ENCODE measurements around the gene ZDHHC20. TPM values are rescaled to one million over a fixed set of nuclear protein-coding genes. Genes with fewer than 3 reads are reported as not detected.
A peak's percentile ranks its signal among the peaks of the same experiment; 100 is the strongest.

ZDHHC20 gene
- total RNA-seq, 2 experiments from 2014 or later: 46.1 to 50.9 TPM

DNA sequence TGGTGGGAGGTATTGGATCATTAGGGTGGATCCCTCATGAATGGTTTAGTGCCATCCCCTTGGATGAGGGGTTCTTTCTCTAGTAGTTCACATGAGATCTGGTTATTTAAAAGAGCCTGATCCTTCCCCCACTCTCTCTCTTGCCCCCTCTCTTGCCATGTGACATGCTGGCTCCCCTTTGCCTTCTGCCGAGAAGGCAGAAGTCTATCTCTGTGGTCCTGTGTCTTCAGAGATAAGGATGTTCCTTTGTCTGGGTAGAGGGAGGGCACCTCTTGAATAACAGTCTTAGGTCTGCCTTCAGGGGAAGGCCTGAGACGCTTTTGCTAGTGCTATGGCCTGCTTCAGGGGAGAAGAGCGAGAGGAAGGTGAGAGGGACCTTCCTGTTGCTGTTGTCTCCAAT lies 2.0 kb upstream of the ZDHHC20 start:
- POLR2A ChIA-PET: interaction anchor here (3.1 kb wide), 1 partner anchor 285 kb away, joined by 15 read pairs; the partner anchor contains the start of genes MRPL57 and SKA3
- H3K27ac Mint-ChIP-seq: no peak overlapping the region
- no peaks in the 10 kb centered on the region for H3K9me3 Mint-ChIP-seq

DNA sequence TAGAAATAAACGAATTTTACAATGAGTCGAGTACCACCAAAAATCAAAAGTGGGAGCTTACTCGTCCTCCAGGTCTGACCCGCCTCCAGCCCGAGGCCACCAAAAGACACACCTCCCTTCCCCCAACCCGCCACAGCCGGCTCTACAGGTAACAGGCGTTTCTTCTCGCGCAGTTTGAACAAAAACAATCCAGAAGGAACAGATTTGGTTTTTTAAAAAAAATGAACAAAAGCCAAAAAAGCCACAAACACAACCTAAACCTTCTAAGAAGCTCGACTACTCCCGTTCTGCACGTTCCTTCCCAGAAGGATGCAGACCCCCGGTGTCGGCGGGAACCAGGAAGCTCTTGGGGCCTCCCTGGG lies 671 bp downstream of the ZDHHC20 start:
- Mint-ChIP-seq H3K9me3 (peaks cover 4% of the 10 kb centered on the region), H3K27me3 (no peaks in the 10 kb centered on the region), H3K4me3 (peak overlapping the region; percentile 96), H3K36me3 (ENCODE audit: low read depth) (peaks cover 13% of the 10 kb centered on the region), H3K27ac (peak overlapping the region; percentile 94), H3K4me1 (ENCODE audit: low read depth) (peaks cover 27% of the 10 kb centered on the region)
- DNase-seq (peak; percentile 78), ATAC-seq (peak; percentile 37)
- intact Hi-C loops (cut with micrococcal nuclease): loop anchor here (5.0 kb wide), 2 partner anchors 61 to 161 kb away; no protein-coding TSS in a partner anchor
- POLR2A ChIA-PET: interaction anchor here (0.6 to 3.1 kb wide), 11 partner anchors 9 to 282 kb away, joined by 3 to 15 read pairs (median 4); partner anchors contain the start of genes MRPL57 and SKA3
- TF ChIP-seq, protein P1, sequence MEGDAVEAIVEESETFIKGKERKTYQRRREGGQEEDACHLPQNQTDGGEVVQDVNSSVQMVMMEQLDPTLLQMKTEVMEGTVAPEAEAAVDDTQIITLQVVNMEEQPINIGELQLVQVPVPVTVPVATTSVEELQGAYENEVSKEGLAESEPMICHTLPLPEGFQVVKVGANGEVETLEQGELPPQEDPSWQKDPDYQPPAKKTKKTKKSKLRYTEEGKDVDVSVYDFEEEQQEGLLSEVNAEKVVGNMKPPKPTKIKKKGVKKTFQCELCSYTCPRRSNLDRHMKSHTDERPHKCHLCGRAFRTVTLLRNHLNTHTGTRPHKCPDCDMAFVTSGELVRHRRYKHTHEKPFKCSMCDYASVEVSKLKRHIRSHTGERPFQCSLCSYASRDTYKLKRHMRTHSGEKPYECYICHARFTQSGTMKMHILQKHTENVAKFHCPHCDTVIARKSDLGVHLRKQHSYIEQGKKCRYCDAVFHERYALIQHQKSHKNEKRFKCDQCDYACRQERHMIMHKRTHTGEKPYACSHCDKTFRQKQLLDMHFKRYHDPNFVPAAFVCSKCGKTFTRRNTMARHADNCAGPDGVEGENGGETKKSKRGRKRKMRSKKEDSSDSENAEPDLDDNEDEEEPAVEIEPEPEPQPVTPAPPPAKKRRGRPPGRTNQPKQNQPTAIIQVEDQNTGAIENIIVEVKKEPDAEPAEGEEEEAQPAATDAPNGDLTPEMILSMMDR (IDR thresholded peaks at IDR 0.05): no peak
- CTCF ChIA-PET: interaction anchor here (0.8 to 3.7 kb wide), 4 partner anchors 8 to 1602 kb away, joined by 3 to 19 read pairs (median 10); no protein-coding TSS in a partner anchor

More for the DNA sequence above, 2.0 kb upstream of the ZDHHC20 start:
- peaks cover 14% of the 10 kb centered on the region for H3K4me1 Mint-ChIP-seq (ENCODE audit: low read depth)
- H3K27me3 Mint-ChIP-seq: no peaks in the 10 kb centered on the region
- TF ChIP-seq, protein P1 (IDR thresholded peaks at IDR 0.05): no peak
- DNase-seq: no peak
- intact Hi-C loops (cut with micrococcal nuclease): no loop called here
- H3K36me3 Mint-ChIP-seq (ENCODE audit: low read depth): peaks cover 3% of the 10 kb centered on the region
- H3K4me3 Mint-ChIP-seq: no peak overlapping the region
- no peak for ATAC-seq
- CTCF ChIA-PET: interaction anchor here (8.6 kb wide), 1 partner anchor 16 kb away, joined by 50 read pairs; no protein-coding TSS in a partner anchor

- H3K4me3 Mint-ChIP-seq: no peak overlapping the region
- DNase-seq: no peak
- POLR2A ChIA-PET: no interaction called here
- no peaks in the 10 kb centered on the region for H3K27me3 Mint-ChIP-seq
- CTCF ChIA-PET: interaction anchor here (1.5 kb wide), 1 partner anchor 23 kb away, joined by 7 read pairs; no protein-coding TSS in a partner anchor
- no peak for ATAC-seq
- peaks cover 26% of the 10 kb centered on the region for H3K36me3 Mint-ChIP-seq (ENCODE audit: low read depth)
- intact Hi-C loops (cut with micrococcal nuclease): no loop called here
- no peak overlapping the region for H3K27ac Mint-ChIP-seq
- H3K9me3 Mint-ChIP-seq: peaks cover 8% of the 10 kb centered on the region
- H3K4me1 Mint-ChIP-seq (ENCODE audit: low read depth): peaks cover 43% of the 10 kb centered on the region
- TF ChIP-seq, protein P1 (IDR thresholded peaks at IDR 0.05): no peak
Measured at GRCh38 chr13:21453387-21454081, 5.6 kb downstream of the ZDHHC20 start.

GRCh38 chr13:21450936-21451335 lies 8.2 kb downstream of the ZDHHC20 start:
- POLR2A ChIA-PET: no interaction called here
- Mint-ChIP-seq H3K27ac (no peak overlapping the region), H3K27me3 (no peaks in the 10 kb centered on the region), H3K4me1 (ENCODE audit: low read depth) (peaks cover 37% of the 10 kb centered on the region), H3K36me3 (ENCODE audit: low read depth) (peaks cover 30% of the 10 kb centered on the region), H3K4me3 (no peak overlapping the region), H3K9me3 (peaks cover 8% of the 10 kb centered on the region)
- intact Hi-C loops (cut with micrococcal nuclease): no loop called here
- CTCF ChIA-PET: interaction anchor here (0.9 kb wide), 1 partner anchor 7 kb away, joined by 3 read pairs; no protein-coding TSS in a partner anchor
- TF ChIP-seq, protein P1 (IDR thresholded peaks at IDR 0.05): no peak
- ATAC-seq (no peak), DNase-seq (no peak)

DNA sequence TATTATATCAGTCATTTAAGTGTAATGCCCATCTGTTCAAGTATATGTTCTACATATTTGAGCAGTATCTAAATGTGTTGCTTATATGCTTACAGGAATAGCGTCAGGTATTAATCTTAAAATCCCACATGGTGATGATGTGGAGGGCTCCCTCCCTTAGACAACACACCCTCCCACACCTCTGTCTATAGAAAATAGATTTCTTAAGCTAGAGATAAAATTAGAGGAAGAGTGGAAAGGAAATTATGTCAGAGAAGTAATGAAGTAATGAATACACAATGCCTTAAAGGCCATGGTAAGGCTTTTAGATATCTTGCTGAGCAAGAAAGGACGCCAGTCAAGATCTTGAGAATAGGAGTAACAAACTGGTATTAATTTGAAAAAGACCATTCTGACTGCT lies 12.4 kb downstream of the ZDHHC20 start:
- H3K4me1 Mint-ChIP-seq (ENCODE audit: low read depth): peaks cover 33% of the 10 kb centered on the region
- no peaks in the 10 kb centered on the region for H3K27me3 Mint-ChIP-seq
- TF ChIP-seq, protein P1 (IDR thresholded peaks at IDR 0.05): no peak
- POLR2A ChIA-PET: interaction anchor here (2.2 kb wide), 1 partner anchor 12 kb away, joined by 10 read pairs; the partner anchor contains the start of gene ZDHHC20
- H3K9me3 Mint-ChIP-seq: no peaks in the 10 kb centered on the region
- H3K27ac Mint-ChIP-seq: no peak overlapping the region
- intact Hi-C loops (cut with micrococcal nuclease): no loop called here
- ATAC-seq: no peak
- H3K36me3 Mint-ChIP-seq (ENCODE audit: low read depth): peaks cover 11% of the 10 kb centered on the region
- DNase-seq: no peak
- H3K4me3 Mint-ChIP-seq: no peak overlapping the region
- CTCF ChIA-PET: no interaction called here

All from activated CD8-positive, alpha-beta T cell treated with anti-CD3 and anti-CD28 coated beads for 36 hours (primary cell).